Epithelial cell of proximal tubule (primary cell): ENCODE data around the gene FBXO2. TPM values are rescaled to one million over a fixed set of nuclear protein-coding genes. Genes with fewer than 3 reads are reported as not detected.

Experiments
- DNase-seq: peaks from one replicate; pipeline ENCODE4 v3.0.0-alpha.2; 2011; ENCODE audit warnings: low read depth
- H3K4me3 ChIP-seq: 2 replicates; pipeline ENCODE4 v1.5.1; 2011; ENCODE audit warnings: low read depth, mild to moderate bottlenecking, low read length
- total RNA-seq: library from RNA; depleted of rRNA; stranded (reverse); fragments of >200 nt; gene quantifications from 2 replicates; pipeline ENCODE4 v1.2.3, GENCODE V29; 2015
- TF ChIP-seq, protein P1 (sequence below): conservative IDR thresholded peaks from 2 replicates; pipeline ENCODE4 v1.5.1; 2012; ENCODE audit warnings: low read depth, mild to moderate bottlenecking, low read length

FBXO2 gene
- total RNA-seq, 1 donor from 2014 or later: 6.5 TPM

DNA sequence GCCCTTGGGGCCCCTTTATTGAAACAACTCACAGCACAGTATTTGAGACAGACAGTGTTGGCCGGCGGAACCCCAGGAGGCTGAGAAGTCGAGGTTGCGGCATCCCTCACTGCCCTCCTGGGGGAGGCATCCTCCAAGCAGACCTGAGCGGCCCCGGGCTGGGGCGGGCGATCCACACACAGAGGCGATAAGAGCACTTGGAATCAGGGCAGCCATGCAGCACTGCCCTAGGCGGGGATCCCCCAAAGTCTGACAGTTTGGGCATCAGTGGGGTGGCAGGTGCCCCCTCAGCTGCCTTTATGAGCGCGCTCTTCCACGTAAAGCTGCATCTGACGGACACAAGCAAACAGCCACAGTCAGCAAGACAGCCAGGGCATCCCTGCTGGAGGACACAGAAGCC is 20.3 kb upstream of the FBXO2 start:
- DNase-seq: no peak
- no peak overlapping the region for H3K4me3 ChIP-seq
- TF ChIP-seq, protein P1, sequence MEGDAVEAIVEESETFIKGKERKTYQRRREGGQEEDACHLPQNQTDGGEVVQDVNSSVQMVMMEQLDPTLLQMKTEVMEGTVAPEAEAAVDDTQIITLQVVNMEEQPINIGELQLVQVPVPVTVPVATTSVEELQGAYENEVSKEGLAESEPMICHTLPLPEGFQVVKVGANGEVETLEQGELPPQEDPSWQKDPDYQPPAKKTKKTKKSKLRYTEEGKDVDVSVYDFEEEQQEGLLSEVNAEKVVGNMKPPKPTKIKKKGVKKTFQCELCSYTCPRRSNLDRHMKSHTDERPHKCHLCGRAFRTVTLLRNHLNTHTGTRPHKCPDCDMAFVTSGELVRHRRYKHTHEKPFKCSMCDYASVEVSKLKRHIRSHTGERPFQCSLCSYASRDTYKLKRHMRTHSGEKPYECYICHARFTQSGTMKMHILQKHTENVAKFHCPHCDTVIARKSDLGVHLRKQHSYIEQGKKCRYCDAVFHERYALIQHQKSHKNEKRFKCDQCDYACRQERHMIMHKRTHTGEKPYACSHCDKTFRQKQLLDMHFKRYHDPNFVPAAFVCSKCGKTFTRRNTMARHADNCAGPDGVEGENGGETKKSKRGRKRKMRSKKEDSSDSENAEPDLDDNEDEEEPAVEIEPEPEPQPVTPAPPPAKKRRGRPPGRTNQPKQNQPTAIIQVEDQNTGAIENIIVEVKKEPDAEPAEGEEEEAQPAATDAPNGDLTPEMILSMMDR: no peak

DNA sequence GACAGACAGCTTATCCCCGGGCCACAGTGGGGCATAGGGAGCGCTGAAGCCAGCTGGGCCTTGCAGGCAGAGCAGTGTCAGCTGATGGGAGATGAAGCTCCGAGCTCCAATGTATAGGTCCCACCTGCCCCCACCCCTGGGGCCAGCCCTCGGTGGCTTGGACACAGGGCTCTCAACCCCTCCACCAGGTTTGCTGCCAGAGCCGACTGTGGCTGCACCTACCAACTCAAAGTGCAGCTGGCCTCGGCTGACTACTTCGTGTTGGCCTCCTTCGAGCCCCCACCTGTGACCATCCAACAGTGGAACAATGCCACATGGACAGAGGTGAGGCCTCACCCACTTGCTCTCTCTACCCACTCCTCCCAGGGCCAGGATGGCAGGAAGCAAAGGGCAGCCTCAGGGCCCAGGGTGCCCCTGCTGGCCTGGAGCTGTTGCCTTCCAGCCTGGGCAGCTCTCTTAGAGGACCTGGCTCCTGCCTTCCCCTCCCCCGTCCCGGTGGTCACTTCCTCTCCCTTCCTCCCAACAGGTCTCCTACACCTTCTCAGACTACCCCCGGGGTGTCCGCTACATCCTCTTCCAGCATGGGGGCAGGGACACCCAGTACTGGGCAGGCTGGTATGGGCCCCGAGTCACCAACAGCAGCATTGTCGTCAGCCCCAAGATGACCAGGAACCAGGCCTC is 19.0 kb upstream of the FBXO2 start:
- TF ChIP-seq, protein P1: no peak
- H3K4me3 ChIP-seq: no peak overlapping the region
- DNase-seq: no peak

DNA sequence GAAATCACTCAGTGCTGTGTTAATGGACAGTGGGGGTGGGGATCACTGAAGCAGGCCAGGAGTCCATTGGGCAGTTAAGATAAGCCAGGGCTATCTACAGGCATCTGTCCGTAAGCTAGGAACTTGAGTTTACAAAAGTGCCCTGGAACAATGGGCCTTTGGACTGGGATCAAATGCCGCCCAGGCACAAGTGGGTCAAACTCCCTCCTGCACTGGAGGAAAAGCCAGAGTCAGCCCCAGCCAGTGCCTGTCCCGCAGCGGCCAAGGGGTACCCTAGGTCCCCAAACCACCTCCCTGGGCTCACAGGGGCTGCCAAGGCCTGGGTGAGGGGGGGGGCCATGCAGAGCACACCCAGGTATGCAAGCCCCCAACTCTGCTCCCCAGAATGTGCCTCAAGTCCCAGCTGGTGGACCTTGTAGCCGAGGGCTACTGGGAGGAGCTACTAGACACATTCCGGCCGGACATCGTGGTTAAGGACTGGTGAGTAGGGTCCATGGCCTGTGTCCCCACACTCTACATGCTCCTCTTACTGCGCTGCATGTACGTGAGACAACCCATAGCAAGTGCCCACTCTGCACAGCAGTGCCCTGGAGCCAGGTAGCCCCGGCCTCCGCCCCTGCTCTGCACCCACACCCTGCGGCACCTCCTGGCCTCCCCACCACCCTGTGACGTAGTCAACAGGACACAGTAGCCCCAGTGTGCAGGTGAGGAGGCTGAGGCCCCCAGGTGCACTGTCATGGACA is 17.5 kb upstream of the FBXO2 start:
- TF ChIP-seq, protein P1: no peak
- no peak for DNase-seq
- H3K4me3 ChIP-seq: no peak overlapping the region

DNA sequence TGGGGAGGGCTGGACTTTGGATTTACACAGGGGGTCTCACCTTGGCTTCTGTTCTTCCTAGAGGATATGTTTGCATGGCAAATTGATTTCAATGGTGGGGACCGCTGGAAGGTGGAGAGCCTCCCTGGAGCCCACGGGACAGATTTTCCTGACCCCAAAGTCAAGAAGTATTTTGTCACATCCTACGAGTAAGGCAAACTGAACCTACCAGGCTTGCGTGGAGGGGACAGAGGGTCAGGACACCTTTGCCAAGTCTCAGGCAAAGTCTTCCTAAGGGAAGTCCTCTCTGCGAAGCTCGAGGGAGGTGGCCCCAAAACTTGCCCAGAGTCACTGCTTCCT is 16.9 kb upstream of the FBXO2 start:
- no peak overlapping the region for H3K4me3 ChIP-seq
- TF ChIP-seq, protein P1: no peak
- DNase-seq: no peak

DNA sequence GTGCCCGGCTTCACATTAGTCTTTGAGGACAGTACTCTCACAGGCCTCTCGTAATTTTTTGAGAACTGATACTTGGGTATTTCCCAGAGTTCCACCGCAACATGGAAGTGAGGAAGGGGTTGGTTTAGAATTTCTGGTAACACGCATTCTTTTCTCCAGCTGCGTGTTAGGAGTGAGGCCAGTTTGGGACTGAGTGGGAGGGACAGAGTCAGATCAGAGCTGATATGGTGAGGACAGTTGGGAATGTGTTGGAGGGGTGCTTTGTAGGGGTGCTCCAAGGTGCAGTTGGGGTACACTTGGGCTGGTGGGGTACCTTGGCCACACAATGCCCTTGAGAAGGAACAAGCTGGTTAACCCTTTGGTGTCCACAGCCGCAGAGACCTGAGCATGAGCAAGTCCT is 16.5 kb upstream of the FBXO2 start:
- DNase-seq: no peak
- H3K4me3 ChIP-seq: no peak overlapping the region
- TF ChIP-seq, protein P1: no peak

DNA sequence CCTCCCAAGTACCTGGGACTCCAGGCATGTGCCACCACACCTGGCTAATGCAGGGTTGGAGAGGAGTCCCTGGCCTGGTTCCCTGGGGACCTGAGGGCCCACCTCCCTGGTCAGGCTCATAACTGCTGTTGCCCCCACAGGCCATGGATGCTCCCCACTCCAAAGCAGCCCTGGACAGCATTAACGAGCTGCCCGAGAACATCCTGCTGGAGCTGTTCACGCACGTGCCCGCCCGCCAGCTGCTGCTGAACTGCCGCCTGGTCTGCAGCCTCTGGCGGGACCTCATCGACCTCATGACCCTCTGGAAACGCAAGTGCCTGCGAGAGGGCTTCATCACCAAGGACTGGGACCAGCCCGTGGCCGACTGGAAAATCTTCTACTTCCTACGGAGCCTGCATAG is 14.3 kb upstream of the FBXO2 start:
- no peak overlapping the region for H3K4me3 ChIP-seq
- TF ChIP-seq, protein P1: no peak
- DNase-seq: no peak
